ENCODE measurements around the gene SEC14L1.

Gene SEC14L1

GRCh38 chr17:77223642-77224420 is 83.1 kb downstream of the SEC14L1 start:
- no peak overlapping the region for H2AFZ ChIP-seq (ENCODE audit: low read depth, low read length)
- ATAC-seq (ENCODE audit: insufficient read depth, low read depth), result no peak

GRCh38 chr17:77225265-77225664 is 84.5 kb downstream of the SEC14L1 start:
- no peak for TF ChIP-seq EZH2 (IDR thresholded peaks at IDR 0.05; ENCODE audit: borderline replicate concordance, low read depth, low read length, severe bottlenecking)
- TF ChIP-seq CTCF (IDR thresholded peaks at IDR 0.05; ENCODE audit: borderline replicate concordance, extremely low read depth, low read length, poor library complexity, severe bottlenecking), result no peak
- Histone ChIP-seq H3K36me3 (ENCODE audit: insufficient read depth, low read length) (no peaks in the 10 kb centered on the region), H3K79me2 (ENCODE audit: insufficient read depth, low read length) (no peaks in the 10 kb centered on the region), H3K9ac (ENCODE audit: low read depth, low read length) (no peak overlapping the region), H2AFZ (ENCODE audit: low read depth, low read length) (no peak overlapping the region), H3K9me3 (ENCODE audit: insufficient read depth, low read length, severe bottlenecking) (no peaks in the 10 kb centered on the region), H4K20me1 (ENCODE audit: insufficient read depth, low read length) (no peaks in the 10 kb centered on the region), H3K27me3 (ENCODE audit: insufficient read depth, low read length, poor library complexity) (no peaks in the 10 kb centered on the region), H3K4me1 (ENCODE audit: insufficient read depth, low read length) (no peaks in the 10 kb centered on the region), H3K4me2 (ENCODE audit: insufficient read depth, low read length) (no peak overlapping the region), H3K27ac (ENCODE audit: low read length) (no peak overlapping the region), H3K4me3 (ENCODE audit: low read depth in 1 of 2, low read length in 2 of 2) (no peak overlapping the region)
- no peak for ATAC-seq (ENCODE audit: insufficient read depth, low read depth)
- DNase-seq, result no peak

More at GRCh38 chr17:77223642-77224420, 83.1 kb downstream of the SEC14L1 start:
- Histone ChIP-seq H3K4me1 (ENCODE audit: insufficient read depth, low read length) (no peaks in the 10 kb centered on the region), H3K9me3 (ENCODE audit: insufficient read depth, low read length, severe bottlenecking) (no peaks in the 10 kb centered on the region), H3K27ac (ENCODE audit: low read length) (no peak overlapping the region), H3K9ac (ENCODE audit: low read depth, low read length) (no peak overlapping the region), H3K27me3 (ENCODE audit: insufficient read depth, low read length, poor library complexity) (no peaks in the 10 kb centered on the region), H3K79me2 (ENCODE audit: insufficient read depth, low read length) (no peaks in the 10 kb centered on the region), H3K36me3 (ENCODE audit: insufficient read depth, low read length) (no peaks in the 10 kb centered on the region), H4K20me1 (ENCODE audit: insufficient read depth, low read length) (no peaks in the 10 kb centered on the region), H3K4me3 (ENCODE audit: low read depth in 1 of 2, low read length in 2 of 2) (no peak overlapping the region), H3K4me2 (ENCODE audit: insufficient read depth, low read length) (no peak overlapping the region)
- DNase-seq, result no peak
- TF ChIP-seq CTCF (IDR thresholded peaks at IDR 0.05; ENCODE audit: borderline replicate concordance, extremely low read depth, low read length, poor library complexity, severe bottlenecking) (no peak), EZH2 (IDR thresholded peaks at IDR 0.05; ENCODE audit: borderline replicate concordance, low read depth, low read length, severe bottlenecking) (no peak)

GRCh38 chr17:77227461-77228240 is 86.9 kb downstream of the SEC14L1 start:
- no peak for TF ChIP-seq CTCF (IDR thresholded peaks at IDR 0.05; ENCODE audit: borderline replicate concordance, extremely low read depth, low read length, poor library complexity, severe bottlenecking)
- TF ChIP-seq EZH2 (IDR thresholded peaks at IDR 0.05; ENCODE audit: borderline replicate concordance, low read depth, low read length, severe bottlenecking), result no peak
- Histone ChIP-seq H3K9me3 (ENCODE audit: insufficient read depth, low read length, severe bottlenecking) (no peaks in the 10 kb centered on the region), H3K79me2 (ENCODE audit: insufficient read depth, low read length) (no peaks in the 10 kb centered on the region), H3K27ac (ENCODE audit: low read length) (no peak overlapping the region), H3K27me3 (ENCODE audit: insufficient read depth, low read length, poor library complexity) (no peaks in the 10 kb centered on the region), H3K9ac (ENCODE audit: low read depth, low read length) (no peak overlapping the region), H3K4me3 (ENCODE audit: low read depth in 1 of 2, low read length in 2 of 2) (no peak overlapping the region), H4K20me1 (ENCODE audit: insufficient read depth, low read length) (no peaks in the 10 kb centered on the region), H3K36me3 (ENCODE audit: insufficient read depth, low read length) (no peaks in the 10 kb centered on the region), H3K4me2 (ENCODE audit: insufficient read depth, low read length) (no peak overlapping the region), H3K4me1 (ENCODE audit: insufficient read depth, low read length) (no peaks in the 10 kb centered on the region), H2AFZ (ENCODE audit: low read depth, low read length) (no peak overlapping the region)
- DNase-seq, result no peak
- no peak for ATAC-seq (ENCODE audit: insufficient read depth, low read depth)
